PFSK-1 (cell line): ENCODE data around the gene KIF23.

ENCODE experiments used
- POLR2AphosphoS5 ChIP-seq: IDR thresholded peaks from 2 replicates; pipeline ENCODE4 v1.6.1; 2012; ENCODE audit warnings: low read depth, mild to moderate bottlenecking, control low read depth, low read length, moderate library complexity
- REST ChIP-seq, 2 experiments: IDR thresholded peaks; 2 replicates each; pipeline versions ENCODE4 v1.6.1 to v1.8.0; 2011 to 2012; ENCODE audit warnings: low read depth in 2 of 2, low read length in 2 of 2, control low read depth in 1 of 2, inconsistent platforms in 1 of 2, mild to moderate bottlenecking in 1 of 2, moderate library complexity in 1 of 2; ENCODE audit not compliant: insufficient read depth in 1 of 2

GRCh38 chr15:69457304-69458280 lies 43.4 kb downstream of the KIF23 start:
- TF ChIP-seq REST (IDR thresholded peaks at IDR 0.05; ENCODE audit: insufficient read depth in 1 of 2, low read depth in 2 of 2, low read length in 2 of 2) (no peak), POLR2AphosphoS5 (no peak; the same call in none of the 2 replicates)
